GM18909 (cell line): ENCODE data around the gene ZBTB16.

Experiments
- ATAC-seq: cut with Tn5 transposase; IDR thresholded peaks from one replicate; pipeline ENCODE4 v1.9.1; 2021; ENCODE audit warnings: mild to moderate bottlenecking; ENCODE audit not compliant: unreplicated experiment, poor library complexity

The ZBTB16 gene

DNA sequence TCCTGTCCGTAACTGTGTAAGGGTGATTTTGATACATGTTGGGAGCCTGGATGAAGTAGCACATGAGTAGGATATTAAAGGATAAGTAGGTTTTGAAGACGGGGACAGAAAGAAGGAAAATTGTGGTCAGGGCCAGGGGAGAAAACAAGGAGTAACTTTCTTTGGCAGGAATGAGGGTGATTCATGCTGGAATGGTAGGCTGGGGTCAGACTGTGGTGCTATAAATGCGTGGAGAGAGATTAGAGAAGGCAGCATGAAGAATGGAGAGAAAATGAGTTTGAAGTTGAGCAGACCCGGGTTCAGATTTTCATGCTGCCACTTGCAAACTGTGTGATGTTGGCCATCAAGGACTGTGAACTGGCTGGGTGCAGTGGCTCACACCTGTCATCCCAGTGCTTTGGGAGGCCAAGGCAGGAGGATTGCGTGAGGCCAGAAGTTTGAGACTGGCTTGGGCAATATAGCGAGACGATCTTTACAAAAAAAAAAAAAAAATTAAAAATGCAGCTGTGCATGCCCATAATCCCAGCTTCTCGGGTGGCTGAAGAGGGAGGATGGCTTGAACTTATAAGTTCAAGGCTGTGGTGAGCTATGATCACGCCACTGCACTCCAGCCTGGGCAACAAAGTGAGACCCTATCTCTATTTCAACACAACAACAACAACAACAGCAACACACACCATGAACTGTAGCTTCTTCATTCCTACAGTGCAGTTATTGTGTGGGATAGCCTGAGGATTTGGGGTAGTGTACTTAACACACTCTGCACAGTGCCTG, 22.3 kb downstream of the ZBTB16 start:
- ATAC-seq, result no peak

DNA sequence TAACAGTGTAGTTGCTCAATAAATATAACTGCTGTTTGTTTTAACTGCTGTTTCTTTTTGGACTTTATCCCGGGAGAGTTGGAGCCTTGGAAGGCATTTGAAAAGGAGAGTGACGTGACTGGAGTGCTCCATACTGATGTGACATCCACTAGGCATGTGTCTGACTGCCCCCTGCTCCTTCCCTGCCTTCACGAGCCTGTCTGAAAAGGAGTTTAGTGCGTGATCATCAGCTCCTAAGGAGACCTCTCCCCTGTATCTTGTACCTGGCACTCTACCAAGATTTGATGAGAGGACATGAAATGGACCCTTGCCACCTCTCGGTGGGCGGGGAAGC, 22.9 kb downstream of the ZBTB16 start:
- ATAC-seq, result no peak

GRCh38 chr11:114082767-114083181, 23.3 kb downstream of the ZBTB16 start:
- no peak for ATAC-seq

GRCh38 chr11:114083391-114084252, 24.1 kb downstream of the ZBTB16 start:
- ATAC-seq, result no peak

DNA sequence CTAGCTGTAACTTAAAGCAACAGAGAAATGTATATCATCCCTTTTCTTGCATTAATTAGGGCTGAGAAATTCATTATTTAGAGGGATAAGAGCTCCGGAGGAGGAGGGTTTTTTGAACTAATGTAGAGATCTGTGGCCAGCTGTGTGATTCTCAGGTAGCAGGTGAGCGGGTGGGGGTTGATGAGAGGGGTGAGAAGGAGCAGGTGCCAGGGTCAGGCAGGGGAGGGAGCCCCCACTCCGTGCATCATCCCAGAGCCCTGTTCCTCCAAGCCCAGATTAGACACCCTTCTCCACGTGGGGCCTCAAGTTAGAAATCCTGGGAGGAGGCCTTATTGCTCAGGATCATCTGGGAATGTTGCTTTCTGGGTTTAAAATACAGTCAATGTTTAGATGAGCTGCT, 24.9 kb downstream of the ZBTB16 start:
- no peak for ATAC-seq

DNA sequence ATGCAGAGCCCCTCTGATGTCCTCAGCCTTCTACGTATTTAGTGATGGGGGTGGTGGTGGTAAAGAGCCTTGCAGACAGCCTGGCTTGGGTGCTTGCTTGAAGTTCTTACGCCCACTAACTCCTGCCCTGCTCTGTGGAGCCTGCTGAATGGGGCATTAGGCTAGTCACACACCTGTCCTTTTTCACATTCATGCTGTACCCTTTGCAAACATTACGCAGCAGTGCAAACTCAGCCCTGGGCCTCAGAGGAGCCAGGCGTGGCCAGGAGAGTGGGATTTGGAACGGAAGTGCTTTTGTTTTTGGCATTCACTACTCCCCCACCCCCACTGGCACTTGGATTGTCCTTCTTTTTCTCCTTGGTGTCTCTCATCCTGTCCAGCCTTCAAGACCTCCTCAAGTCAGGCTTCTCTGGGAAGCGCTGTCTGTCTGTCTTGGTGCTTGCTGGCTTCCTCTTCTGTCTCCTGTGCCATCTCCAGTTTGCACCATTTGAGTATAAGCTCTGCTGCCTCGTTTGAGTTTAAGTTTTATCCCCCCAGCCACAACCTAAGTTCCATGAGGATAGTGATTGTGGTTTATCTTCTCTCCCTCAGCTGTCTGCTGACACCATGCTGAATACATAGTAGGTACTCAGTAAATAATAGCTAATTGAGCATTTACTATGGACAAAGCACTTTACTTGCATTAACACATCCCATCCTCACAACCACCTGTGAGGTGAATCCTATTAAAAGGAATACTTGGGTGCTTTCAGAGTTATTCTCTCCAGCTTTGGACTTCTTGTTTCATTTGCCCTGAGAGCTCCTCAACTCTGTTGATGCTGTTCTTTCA, 26.7 kb downstream of the ZBTB16 start:
- no peak for ATAC-seq

- no peak for ATAC-seq
Measured at GRCh38 chr11:114087025-114087424, 27.5 kb downstream of the ZBTB16 start.

- ATAC-seq, result no peak
Measured at GRCh38 chr11:114088216-114088615, 28.7 kb downstream of the ZBTB16 start.

DNA sequence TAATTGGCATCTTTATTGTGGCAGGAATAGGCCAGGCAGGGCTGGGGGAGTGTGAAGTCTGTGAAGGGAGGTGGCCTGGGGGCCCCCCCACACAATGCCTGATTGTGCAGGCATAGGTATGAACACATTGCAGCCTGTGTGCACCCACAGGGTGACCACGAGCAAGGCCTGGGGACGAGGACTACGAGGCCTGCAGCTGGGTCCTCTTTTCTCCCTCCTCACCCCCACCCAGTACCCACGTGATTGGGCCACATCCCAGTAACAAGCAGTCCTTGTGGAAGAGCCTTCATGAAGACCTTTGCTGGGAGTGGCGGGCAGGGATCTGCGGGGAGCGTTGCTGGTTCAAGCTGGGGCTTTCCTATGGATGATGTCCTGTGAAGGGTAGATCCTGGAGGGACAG, 29.3 kb downstream of the ZBTB16 start:
- ATAC-seq, result no peak

- no peak for ATAC-seq
Measured at GRCh38 chr11:114089748-114090147, 30.2 kb downstream of the ZBTB16 start.

DNA sequence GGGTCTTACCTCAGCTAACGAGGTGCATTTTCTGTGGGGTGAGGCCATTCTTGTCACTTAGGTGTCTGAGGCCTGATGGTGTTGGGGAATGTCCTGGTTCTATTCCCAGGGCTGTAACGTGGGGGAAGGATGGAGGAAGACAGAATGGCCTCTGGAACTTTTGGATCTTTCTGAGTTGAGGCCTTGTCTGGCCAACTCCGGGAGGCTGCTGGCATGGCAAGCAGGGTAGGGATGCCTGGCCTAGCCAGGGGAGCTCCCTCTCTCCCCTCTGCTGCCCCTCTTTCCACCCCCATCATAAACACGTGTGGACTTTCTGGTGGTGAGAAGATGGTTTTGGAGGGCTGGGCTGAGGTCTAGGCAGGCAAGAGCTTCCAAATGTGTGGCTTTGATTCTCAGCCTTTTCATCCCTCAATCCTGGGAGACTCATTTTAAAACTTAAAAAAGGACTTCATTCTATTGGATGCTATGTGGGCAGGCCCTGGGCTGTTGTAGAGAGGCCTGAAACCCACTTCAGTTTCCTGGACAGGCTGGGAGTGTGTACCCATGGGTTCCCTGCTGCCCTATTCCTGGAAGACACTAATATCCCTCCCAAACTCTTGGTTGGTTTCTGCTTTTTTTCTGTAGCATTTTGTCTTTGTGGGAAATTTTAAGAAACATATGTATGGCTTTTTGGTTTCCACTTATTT, 30.9 kb downstream of the ZBTB16 start:
- no peak for ATAC-seq

DNA sequence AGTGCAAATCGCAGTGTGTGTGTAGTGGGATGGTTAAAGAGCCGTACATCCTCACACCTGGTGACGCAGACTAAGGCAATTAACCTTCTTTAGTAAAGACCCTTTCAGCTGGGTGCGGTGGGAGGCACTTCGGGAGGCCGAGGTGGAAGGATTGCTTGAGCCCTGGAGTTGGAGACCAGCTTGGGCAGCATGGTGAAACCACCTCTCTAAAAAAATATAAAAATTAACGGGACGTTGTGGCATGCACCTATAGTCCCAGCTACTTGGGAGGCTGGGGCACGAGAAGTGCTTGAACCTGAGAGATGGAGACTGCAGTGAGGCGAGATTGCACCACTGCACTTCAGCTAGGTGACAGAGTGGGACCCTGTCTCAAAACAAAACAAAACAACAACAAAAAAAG, 31.5 kb downstream of the ZBTB16 start:
- ATAC-seq, result no peak

- ATAC-seq, result no peak
Measured at GRCh38 chr11:114091516-114092397, 32.2 kb downstream of the ZBTB16 start.

DNA sequence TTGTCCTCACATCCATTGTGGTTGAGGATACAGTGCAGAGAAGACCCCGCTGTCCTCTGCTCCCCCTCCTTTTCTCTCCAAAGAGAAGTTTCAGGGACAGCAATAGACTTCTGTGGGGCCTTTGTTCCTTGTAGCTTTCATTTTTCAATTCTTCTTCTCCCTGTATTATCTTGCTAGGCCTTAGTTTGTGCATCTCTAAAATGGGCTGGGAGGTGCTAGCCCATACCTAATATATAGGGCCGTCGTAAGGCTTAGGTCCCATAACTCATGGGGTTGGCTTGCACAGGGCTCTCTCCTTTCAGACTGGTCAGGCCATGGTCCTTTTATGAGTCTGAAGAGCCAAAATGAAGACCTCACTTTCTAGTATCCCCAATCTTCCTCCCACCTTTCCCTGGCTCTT, 33.0 kb downstream of the ZBTB16 start:
- no peak for ATAC-seq

GRCh38 chr11:114092953-114093352, 33.4 kb downstream of the ZBTB16 start:
- no peak for ATAC-seq

DNA sequence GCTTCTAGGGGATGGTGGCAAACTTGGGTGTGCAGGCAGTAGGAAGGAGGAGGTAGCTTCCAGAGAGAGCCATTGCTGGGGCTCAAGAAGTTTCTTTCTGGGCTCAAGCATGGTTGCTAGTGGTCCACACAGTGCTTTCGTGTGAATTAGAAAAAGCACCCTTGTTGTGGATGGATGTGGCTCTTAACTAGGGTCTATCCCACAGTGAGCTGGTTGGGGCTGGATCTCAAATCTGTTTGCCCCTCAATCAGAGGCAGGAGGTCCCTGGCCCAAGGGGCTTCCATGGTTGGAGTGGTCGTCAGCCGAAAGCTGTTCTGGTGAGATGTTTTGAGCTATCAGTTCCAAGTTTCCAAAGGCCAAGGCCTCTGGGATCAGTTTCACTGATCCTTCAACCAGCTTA, 35.0 kb downstream of the ZBTB16 start:
- no peak for ATAC-seq

DNA sequence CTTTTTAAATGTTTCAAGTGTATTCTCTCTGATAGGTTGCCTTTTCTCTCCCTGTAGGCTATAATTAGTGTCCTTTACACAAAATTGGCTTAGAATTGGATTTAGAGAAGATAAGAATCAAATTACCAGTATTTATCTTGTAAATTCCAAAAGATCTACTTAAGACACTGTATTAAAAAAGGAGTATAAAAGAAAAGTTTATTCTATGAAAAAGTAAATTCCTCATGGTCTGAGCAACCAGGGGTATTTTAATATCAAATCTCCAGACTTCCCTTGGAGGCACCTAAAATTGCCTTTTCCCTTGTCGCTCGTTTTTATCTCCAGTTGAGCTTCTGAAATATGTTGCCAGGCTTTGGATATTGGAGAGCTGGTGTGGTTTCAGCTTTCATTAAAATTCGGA, 36.4 kb downstream of the ZBTB16 start:
- no peak for ATAC-seq

GRCh38 chr11:114097832-114098231, 38.3 kb downstream of the ZBTB16 start:
- no peak for ATAC-seq

DNA sequence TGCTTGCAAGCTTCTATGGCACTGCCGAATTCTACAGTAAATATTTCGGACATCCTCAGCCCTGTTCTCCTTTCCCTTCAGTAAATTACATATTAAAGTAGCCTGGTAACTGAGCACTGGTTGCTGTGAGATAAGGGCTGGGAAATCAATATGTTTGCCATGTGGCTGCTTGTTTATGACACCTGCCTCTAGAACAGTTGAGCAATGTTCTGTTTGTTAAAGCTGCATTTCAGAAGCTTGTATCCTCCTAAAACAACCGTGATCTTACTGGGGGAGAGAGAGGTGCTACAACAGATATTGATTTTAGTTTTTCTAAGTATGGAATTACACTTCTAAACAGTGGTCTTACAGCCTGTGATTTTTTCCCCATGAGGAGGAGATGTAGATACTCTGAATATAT, 39.4 kb downstream of the ZBTB16 start:
- no peak for ATAC-seq
